Mesodermal cell (in vitro differentiated cells): ENCODE results near the gene ATP7B.

ENCODE experiments used
- H3K27ac ChIP-seq: 2 replicates; pipeline ENCODE4 v1.7.0; 2013; ENCODE audit warnings: mild to moderate bottlenecking, low read depth, low read length, moderate library complexity; ENCODE audit not compliant: severe bottlenecking
- H3K36me3 ChIP-seq: 2 replicates; pipeline ENCODE4 v1.7.1; 2013; ENCODE audit warnings: mild to moderate bottlenecking, low read length, moderate library complexity; ENCODE audit not compliant: control insufficient read depth, insufficient read depth
- H3K4me1 ChIP-seq: one replicate; pipeline ENCODE4 v1.7.1; 2013; ENCODE audit warnings: mild to moderate bottlenecking, low read length; ENCODE audit not compliant: insufficient read depth, control insufficient read depth, poor library complexity, severe bottlenecking
- H3K4me3 ChIP-seq: 2 replicates; pipeline ENCODE4 v1.7.0; 2013; ENCODE audit warnings: low read length, control low read depth, mild to moderate bottlenecking; ENCODE audit not compliant: insufficient read depth, poor library complexity, severe bottlenecking; ENCODE audit errors: extremely low read depth
- H3K9me3 ChIP-seq: 2 replicates; pipeline ENCODE4 v1.7.1; 2013; ENCODE audit warnings: mild to moderate bottlenecking, low read length, moderate library complexity; ENCODE audit not compliant: control insufficient read depth
- WGBS, 2 experiments: methylation state at CpG; one replicate each; pipeline ENCODE4 v1.1.5; 2013; ENCODE audit warnings: missing lambda C conversion rate in 2 of 2; ENCODE audit not compliant: insufficient coverage in 2 of 2; 5-methylcytosine and 5-hydroxymethylcytosine counted together

ATP7B gene

GRCh38 chr13:51944428-51944827 lies 66.8 kb downstream of the ATP7B start:
- Histone ChIP-seq H3K36me3 (no peaks in the 10 kb centered on the region), H3K4me1 (no peaks in the 10 kb centered on the region), H3K27ac (no peak overlapping the region), H3K9me3 (no peaks in the 10 kb centered on the region), H3K4me3 (no peak overlapping the region)
- 92 to 100% methylated on average over 3 to 4 of the region's 4 CpGs for WGBS, 2 experiments

GRCh38 chr13:51943721-51944120 lies 67.5 kb downstream of the ATP7B start:
- 88 to 94% methylated on average over 6 to 8 of the region's 8 CpGs for WGBS, 2 experiments
- Histone ChIP-seq H3K27ac (no peak overlapping the region), H3K36me3 (no peaks in the 10 kb centered on the region), H3K4me3 (no peak overlapping the region), H3K9me3 (no peaks in the 10 kb centered on the region), H3K4me1 (no peaks in the 10 kb centered on the region)

- H3K36me3 ChIP-seq, result no peaks in the 10 kb centered on the region
- WGBS, 2 experiments, result 87 to 90% methylated on average over 8 to 9 of the region's 9 CpGs
- no peak overlapping the region for H3K4me3 ChIP-seq
- no peak overlapping the region for H3K27ac ChIP-seq
- no peaks in the 10 kb centered on the region for H3K4me1 ChIP-seq
- no peaks in the 10 kb centered on the region for H3K9me3 ChIP-seq
These were observed 69.1 kb downstream of the ATP7B start for GRCh38 chr13:51942189-51942588.

GRCh38 chr13:51938454-51938853 lies 72.8 kb downstream of the ATP7B start:
- no peak overlapping the region for H3K4me3 ChIP-seq
- no peaks in the 10 kb centered on the region for H3K9me3 ChIP-seq
- H3K36me3 ChIP-seq, result no peaks in the 10 kb centered on the region
- no peak overlapping the region for H3K27ac ChIP-seq
- 83 to 95% methylated on average over 3 of the region's 3 CpGs for WGBS, 2 experiments
- no peaks in the 10 kb centered on the region for H3K4me1 ChIP-seq

- WGBS, 2 experiments, result 87 to 93% methylated on average over 16 to 20 of the region's 22 CpGs
- Histone ChIP-seq H3K4me3 (no peak overlapping the region), H3K36me3 (no peaks in the 10 kb centered on the region), H3K9me3 (no peaks in the 10 kb centered on the region), H3K27ac (no peak overlapping the region), H3K4me1 (no peaks in the 10 kb centered on the region)
These were observed 73.6 kb downstream of the ATP7B start for GRCh38 chr13:51937320-51938290.

- Histone ChIP-seq H3K4me1 (no peaks in the 10 kb centered on the region), H3K36me3 (peaks cover 5% of the 10 kb centered on the region), H3K27ac (no peak overlapping the region), H3K9me3 (no peaks in the 10 kb centered on the region), H3K4me3 (no peak overlapping the region)
- WGBS, 2 experiments, result 67 to 91% methylated on average over 5 to 12 of the region's 14 CpGs
These were observed 75.7 kb downstream of the ATP7B start for GRCh38 chr13:51935326-51936171.

GRCh38 chr13:51934461-51935087 lies 76.7 kb downstream of the ATP7B start:
- Histone ChIP-seq H3K9me3 (no peaks in the 10 kb centered on the region), H3K27ac (no peak overlapping the region), H3K4me1 (no peaks in the 10 kb centered on the region), H3K4me3 (no peak overlapping the region), H3K36me3 (peaks cover 5% of the 10 kb centered on the region)
- 94 to 95% methylated on average over 17 to 18 of the region's 19 CpGs for WGBS, 2 experiments

GRCh38 chr13:51933466-51934058 lies 77.7 kb downstream of the ATP7B start:
- H3K4me3 ChIP-seq, result no peak overlapping the region
- peaks cover 5% of the 10 kb centered on the region for H3K36me3 ChIP-seq

GRCh38 chr13:51932231-51932630 lies 79.0 kb downstream of the ATP7B start:
- H3K4me1 ChIP-seq, result no peaks in the 10 kb centered on the region
- no peaks in the 10 kb centered on the region for H3K9me3 ChIP-seq
- WGBS, 2 experiments, result 82 to 96% methylated on average over 5 to 7 of the region's 9 CpGs
- H3K36me3 ChIP-seq, result peaks cover 5% of the 10 kb centered on the region
- H3K27ac ChIP-seq, result no peak overlapping the region
- H3K4me3 ChIP-seq, result no peak overlapping the region

More at GRCh38 chr13:51933466-51934058, 77.7 kb downstream of the ATP7B start:
- Histone ChIP-seq H3K27ac (no peak overlapping the region), H3K4me1 (no peaks in the 10 kb centered on the region), H3K9me3 (no peaks in the 10 kb centered on the region)
- 90 to 93% methylated on average over 10 to 11 of the region's 14 CpGs for WGBS, 2 experiments

GRCh38 chr13:51931606-51932005 lies 79.6 kb downstream of the ATP7B start:
- H3K4me3 ChIP-seq, result no peak overlapping the region
- WGBS, 2 experiments, result 90 to 100% methylated on average over 5 to 6 of the region's 6 CpGs

More at GRCh38 chr13:51931606-51932005, 79.6 kb downstream of the ATP7B start:
- no peaks in the 10 kb centered on the region for H3K4me1 ChIP-seq
- no peak overlapping the region for H3K27ac ChIP-seq
- no peaks in the 10 kb centered on the region for H3K9me3 ChIP-seq
- peaks cover 5% of the 10 kb centered on the region for H3K36me3 ChIP-seq
